Ecto neural progenitor cell (in vitro differentiated cells): ENCODE results near the gene KCNAB1.

Source experiments
- DNase-seq: peaks from one replicate; pipeline ENCODE4 v3.0.0-alpha.2; 2018; ENCODE audit warnings: low spot score

Gene KCNAB1

GRCh38 chr3:156323466-156323865, 203.1 kb downstream of the KCNAB1 start:
- DNase-seq = no peak

- no peak for DNase-seq
These were observed 210.0 kb downstream of the KCNAB1 start for GRCh38 chr3:156330415-156330814.

GRCh38 chr3:156332304-156332703, 211.9 kb downstream of the KCNAB1 start:
- no peak for DNase-seq

- no peak for DNase-seq
These were observed 214.6 kb downstream of the KCNAB1 start for GRCh38 chr3:156334841-156335545.

GRCh38 chr3:156339491-156339890, 219.1 kb downstream of the KCNAB1 start:
- DNase-seq = no peak

- DNase-seq = no peak
These were observed 221.0 kb downstream of the KCNAB1 start for GRCh38 chr3:156341332-156341731.

GRCh38 chr3:156341831-156342416, 221.5 kb downstream of the KCNAB1 start:
- DNase-seq = no peak

- DNase-seq = no peak
These were observed 223.8 kb downstream of the KCNAB1 start for GRCh38 chr3:156344215-156344614.

- DNase-seq = no peak
These were observed 228.7 kb downstream of the KCNAB1 start for GRCh38 chr3:156349111-156349510.

GRCh38 chr3:156349978-156350377, 229.6 kb downstream of the KCNAB1 start:
- no peak for DNase-seq

- no peak for DNase-seq
These were observed 230.4 kb downstream of the KCNAB1 start for GRCh38 chr3:156350781-156351180.

GRCh38 chr3:156351783-156352182, 231.4 kb downstream of the KCNAB1 start:
- DNase-seq = no peak

- DNase-seq = no peak
These were observed 232.3 kb downstream of the KCNAB1 start for GRCh38 chr3:156352728-156353127.

GRCh38 chr3:156353563-156353962, 233.2 kb downstream of the KCNAB1 start:
- no peak for DNase-seq

GRCh38 chr3:156356537-156357363, 236.4 kb downstream of the KCNAB1 start:
- no peak for DNase-seq

- DNase-seq = no peak
These were observed 237.9 kb downstream of the KCNAB1 start for GRCh38 chr3:156358232-156358631.

GRCh38 chr3:156359368-156359767, 239.0 kb downstream of the KCNAB1 start:
- DNase-seq = no peak

- no peak for DNase-seq
These were observed 239.7 kb downstream of the KCNAB1 start for GRCh38 chr3:156360083-156360482.

GRCh38 chr3:156360963-156361362, 240.6 kb downstream of the KCNAB1 start:
- DNase-seq = no peak

GRCh38 chr3:156366559-156366958, 246.2 kb downstream of the KCNAB1 start:
- DNase-seq = no peak

GRCh38 chr3:156368189-156368588, 247.8 kb downstream of the KCNAB1 start:
- DNase-seq = no peak

- DNase-seq = no peak
These were observed 251.3 kb downstream of the KCNAB1 start for GRCh38 chr3:156371701-156372100.

GRCh38 chr3:156373095-156373494, 252.7 kb downstream of the KCNAB1 start:
- DNase-seq = no peak
